ENCODE data around the gene CYTH2. TPM values are rescaled to one million over a fixed set of nuclear protein-coding genes. Genes with fewer than 3 reads are reported as not detected.

Gene CYTH2
- total and polyA plus RNA-seq, 9 of the 15 experiments (the other 6 are each of a cell fraction or from before 2014, with no cell fraction given) = 1.8 to 45.2 (median 23.8) TPM

DNA sequence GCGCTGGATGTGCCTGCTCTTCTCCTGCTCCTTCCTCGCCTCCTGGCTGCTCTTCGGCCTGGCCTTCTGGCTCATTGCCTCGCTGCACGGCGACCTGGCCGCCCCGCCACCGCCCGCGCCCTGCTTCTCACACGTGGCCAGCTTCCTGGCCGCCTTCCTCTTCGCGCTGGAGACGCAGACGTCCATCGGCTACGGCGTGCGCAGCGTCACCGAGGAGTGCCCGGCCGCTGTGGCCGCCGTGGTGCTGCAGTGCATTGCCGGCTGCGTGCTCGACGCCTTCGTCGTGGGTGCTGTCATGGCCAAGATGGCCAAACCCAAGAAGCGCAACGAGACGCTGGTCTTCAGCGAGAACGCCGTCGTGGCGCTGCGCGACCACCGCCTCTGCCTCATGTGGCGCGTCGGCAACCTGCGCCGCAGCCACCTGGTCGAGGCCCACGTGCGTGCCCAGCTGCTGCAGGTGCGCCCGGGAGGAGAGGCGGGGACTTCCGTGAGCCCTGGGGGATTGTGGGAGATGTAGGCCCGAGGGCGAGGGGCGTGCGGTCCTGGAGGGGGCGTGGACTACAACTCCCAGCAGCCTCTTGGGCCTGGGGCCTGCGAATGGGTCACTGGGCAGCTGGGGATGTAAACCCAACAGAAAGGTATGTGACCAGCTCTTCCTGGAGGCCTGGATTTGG is 7.0 kb upstream of the CYTH2 start (continued):
- TF ChIP-seq ZNF57 (CRISPR knock-in tag; IDR thresholded peaks at IDR 0.05) (no peak), SIN3A (IDR thresholded peaks at IDR 0.05; ENCODE audit: borderline replicate concordance in 2 of 2, control insufficient read depth in 1 of 2, low read depth in 2 of 2, low read length in 2 of 2) (no peak), ZNF311 (CRISPR knock-in tag; IDR thresholded peaks at IDR 0.05) (no peak), ETV6 (IDR thresholded peaks at IDR 0.05; ENCODE audit: borderline replicate concordance in 1 of 2, low read depth in 2 of 2, low read length in 1 of 2) (no peak), ETV6 (CRISPR knock-in tag; IDR thresholded peaks at IDR 0.05; ENCODE audit: borderline replicate concordance) (no peak), NRF1 (conservative IDR thresholded peaks at IDR 0.05 in 1 of 2, IDR thresholded peaks at IDR 0.05 in 1 of 2) (no peak), PTTG1 (tag; IDR thresholded peaks at IDR 0.05; ENCODE audit: low read depth) (no peak), KLF6 (CRISPR knock-in tag; IDR thresholded peaks at IDR 0.05; ENCODE audit: borderline replicate concordance) (no peak), ELF1 (tag; IDR thresholded peaks at IDR 0.05) (no peak), BHLHE40 (IDR thresholded peaks at IDR 0.05; ENCODE audit: low read length) (no peak), CBX5 (IDR thresholded peaks at IDR 0.05; ENCODE audit: borderline replicate concordance, low read depth) (no peak), BRF1 (IDR thresholded peaks at IDR 0.05; ENCODE audit: borderline replicate concordance, extremely low read depth, insufficient read length) (no peak), ESRRB (CRISPR knock-in tag; IDR thresholded peaks at IDR 0.05; ENCODE audit: borderline replicate concordance) (no peak), MYC (IDR thresholded peaks at IDR 0.05; ENCODE audit: low read depth, low read length) (no peak), MYC (CRISPR knock-in tag; IDR thresholded peaks at IDR 0.05; ENCODE audit: borderline replicate concordance, low read depth) (no peak), TAL1 (IDR thresholded peaks at IDR 0.05) (no peak), ZFP36 (IDR thresholded peaks at IDR 0.05; ENCODE audit: low read depth, low read length, partially characterized antibody) (no peak), ZBTB7A (IDR thresholded peaks at IDR 0.05; ENCODE audit: borderline replicate concordance, control insufficient read depth, low read depth, low read length) (no peak), ZNF780A (CRISPR knock-in tag; IDR thresholded peaks at IDR 0.05) (no peak), GATAD2B (IDR thresholded peaks at IDR 0.05; ENCODE audit: borderline replicate concordance) (no peak), HDAC2 (IDR thresholded peaks at IDR 0.05) (no peak)
- TF ChIP-seq, protein P1, sequence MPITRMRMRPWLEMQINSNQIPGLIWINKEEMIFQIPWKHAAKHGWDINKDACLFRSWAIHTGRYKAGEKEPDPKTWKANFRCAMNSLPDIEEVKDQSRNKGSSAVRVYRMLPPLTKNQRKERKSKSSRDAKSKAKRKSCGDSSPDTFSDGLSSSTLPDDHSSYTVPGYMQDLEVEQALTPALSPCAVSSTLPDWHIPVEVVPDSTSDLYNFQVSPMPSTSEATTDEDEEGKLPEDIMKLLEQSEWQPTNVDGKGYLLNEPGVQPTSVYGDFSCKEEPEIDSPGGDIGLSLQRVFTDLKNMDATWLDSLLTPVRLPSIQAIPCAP (CRISPR knock-in tag; IDR thresholded peaks at IDR 0.05; ENCODE audit: borderline replicate concordance) = no peak
- TF ChIP-seq, protein P2, sequence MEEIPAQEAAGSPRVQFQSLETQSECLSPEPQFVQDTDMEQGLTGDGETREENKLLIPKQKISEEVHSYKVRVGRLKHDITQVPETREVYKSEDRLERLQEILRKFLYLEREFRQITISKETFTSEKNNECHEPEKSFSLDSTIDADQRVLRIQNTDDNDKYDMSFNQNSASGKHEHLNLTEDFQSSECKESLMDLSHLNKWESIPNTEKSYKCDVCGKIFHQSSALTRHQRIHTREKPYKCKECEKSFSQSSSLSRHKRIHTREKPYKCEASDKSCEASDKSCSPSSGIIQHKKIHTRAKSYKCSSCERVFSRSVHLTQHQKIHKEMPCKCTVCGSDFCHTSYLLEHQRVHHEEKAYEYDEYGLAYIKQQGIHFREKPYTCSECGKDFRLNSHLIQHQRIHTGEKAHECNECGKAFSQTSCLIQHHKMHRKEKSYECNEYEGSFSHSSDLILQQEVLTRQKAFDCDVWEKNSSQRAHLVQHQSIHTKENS (CRISPR knock-in tag; IDR thresholded peaks at IDR 0.05) = no peak
- TF ChIP-seq, protein P3, sequence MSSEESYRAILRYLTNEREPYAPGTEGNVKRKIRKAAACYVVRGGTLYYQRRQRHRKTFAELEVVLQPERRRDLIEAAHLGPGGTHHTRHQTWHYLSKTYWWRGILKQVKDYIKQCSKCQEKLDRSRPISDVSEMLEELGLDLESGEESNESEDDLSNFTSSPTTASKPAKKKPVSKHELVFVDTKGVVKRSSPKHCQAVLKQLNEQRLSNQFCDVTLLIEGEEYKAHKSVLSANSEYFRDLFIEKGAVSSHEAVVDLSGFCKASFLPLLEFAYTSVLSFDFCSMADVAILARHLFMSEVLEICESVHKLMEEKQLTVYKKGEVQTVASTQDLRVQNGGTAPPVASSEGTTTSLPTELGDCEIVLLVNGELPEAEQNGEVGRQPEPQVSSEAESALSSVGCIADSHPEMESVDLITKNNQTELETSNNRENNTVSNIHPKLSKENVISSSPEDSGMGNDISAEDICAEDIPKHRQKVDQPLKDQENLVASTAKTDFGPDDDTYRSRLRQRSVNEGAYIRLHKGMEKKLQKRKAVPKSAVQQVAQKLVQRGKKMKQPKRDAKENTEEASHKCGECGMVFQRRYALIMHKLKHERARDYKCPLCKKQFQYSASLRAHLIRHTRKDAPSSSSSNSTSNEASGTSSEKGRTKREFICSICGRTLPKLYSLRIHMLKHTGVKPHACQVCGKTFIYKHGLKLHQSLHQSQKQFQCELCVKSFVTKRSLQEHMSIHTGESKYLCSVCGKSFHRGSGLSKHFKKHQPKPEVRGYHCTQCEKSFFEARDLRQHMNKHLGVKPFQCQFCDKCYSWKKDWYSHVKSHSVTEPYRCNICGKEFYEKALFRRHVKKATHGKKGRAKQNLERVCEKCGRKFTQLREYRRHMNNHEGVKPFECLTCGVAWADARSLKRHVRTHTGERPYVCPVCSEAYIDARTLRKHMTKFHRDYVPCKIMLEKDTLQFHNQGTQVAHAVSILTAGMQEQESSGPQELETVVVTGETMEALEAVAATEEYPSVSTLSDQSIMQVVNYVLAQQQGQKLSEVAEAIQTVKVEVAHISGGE (CRISPR knock-in tag; IDR thresholded peaks at IDR 0.05) = no peak

All from K562 (cell line).